SK-N-SH (cell line): ENCODE results near the gene UTY.

Source experiments
- EP300 ChIP-seq, 2 experiments: IDR thresholded peaks; 2 replicates each; pipeline versions ENCODE4 v1.4.0 to v1.6.1; 2012; ENCODE audit warnings: borderline replicate concordance in 1 of 2, low read depth in 1 of 2, low read length in 1 of 2
- POLR2AphosphoS5 ChIP-seq: IDR thresholded peaks from 2 replicates; pipeline ENCODE4 v1.6.1; 2012; ENCODE audit warnings: low read depth, low read length
- RCOR1 ChIP-seq: fragments of 150-350 bp; IDR thresholded peaks from 2 replicates; pipeline ENCODE4 v1.6.1; 2017; ENCODE audit warnings: antibody characterized with exemption, low read length
- SIN3A ChIP-seq: IDR thresholded peaks from 2 replicates; pipeline ENCODE4 v1.6.1; 2012; ENCODE audit warnings: low read depth, mild to moderate bottlenecking, low read length, moderate library complexity, borderline replicate concordance
- TF ChIP-seq, protein P1 (sequence below): fragments of 200-600 bp; sonication (generic); IDR thresholded peaks from 2 replicates; pipeline ENCODE4 v1.6.1; 2017; ENCODE audit warnings: antibody characterized with exemption, mild to moderate bottlenecking, moderate library complexity
- TF ChIP-seq, protein P2 (sequence below): IDR thresholded peaks from 2 replicates; pipeline ENCODE4 v1.4.0; 2012; ENCODE audit warnings: low read depth, borderline replicate concordance
- TF ChIP-seq, protein P3 (sequence below): IDR thresholded peaks from 2 replicates; pipeline ENCODE4 v1.4.0; 2012; ENCODE audit warnings: low read depth

DNA sequence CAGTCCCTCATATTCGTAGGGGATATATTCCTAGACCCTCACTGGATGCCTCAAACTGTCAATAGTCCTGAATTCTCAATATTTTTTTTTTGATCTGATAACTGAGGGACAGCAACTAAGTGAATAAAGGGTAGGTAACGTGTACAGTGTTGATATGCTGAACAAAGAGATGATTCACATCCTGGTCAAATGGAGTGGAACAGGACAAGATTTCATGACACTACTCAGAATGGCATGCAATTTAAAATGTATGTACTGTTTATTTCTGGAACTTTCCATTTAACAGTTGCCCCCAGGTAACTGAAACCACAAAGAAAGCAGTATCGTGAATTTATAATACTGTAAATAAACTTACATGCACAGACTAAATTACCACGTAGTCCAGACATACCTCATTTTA, 128.4 kb downstream of the UTY start:
- no peak for TF ChIP-seq SIN3A
- no peak for TF ChIP-seq POLR2AphosphoS5
- TF ChIP-seq, protein P1, sequence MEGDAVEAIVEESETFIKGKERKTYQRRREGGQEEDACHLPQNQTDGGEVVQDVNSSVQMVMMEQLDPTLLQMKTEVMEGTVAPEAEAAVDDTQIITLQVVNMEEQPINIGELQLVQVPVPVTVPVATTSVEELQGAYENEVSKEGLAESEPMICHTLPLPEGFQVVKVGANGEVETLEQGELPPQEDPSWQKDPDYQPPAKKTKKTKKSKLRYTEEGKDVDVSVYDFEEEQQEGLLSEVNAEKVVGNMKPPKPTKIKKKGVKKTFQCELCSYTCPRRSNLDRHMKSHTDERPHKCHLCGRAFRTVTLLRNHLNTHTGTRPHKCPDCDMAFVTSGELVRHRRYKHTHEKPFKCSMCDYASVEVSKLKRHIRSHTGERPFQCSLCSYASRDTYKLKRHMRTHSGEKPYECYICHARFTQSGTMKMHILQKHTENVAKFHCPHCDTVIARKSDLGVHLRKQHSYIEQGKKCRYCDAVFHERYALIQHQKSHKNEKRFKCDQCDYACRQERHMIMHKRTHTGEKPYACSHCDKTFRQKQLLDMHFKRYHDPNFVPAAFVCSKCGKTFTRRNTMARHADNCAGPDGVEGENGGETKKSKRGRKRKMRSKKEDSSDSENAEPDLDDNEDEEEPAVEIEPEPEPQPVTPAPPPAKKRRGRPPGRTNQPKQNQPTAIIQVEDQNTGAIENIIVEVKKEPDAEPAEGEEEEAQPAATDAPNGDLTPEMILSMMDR: no peak
- TF ChIP-seq, protein P2, sequence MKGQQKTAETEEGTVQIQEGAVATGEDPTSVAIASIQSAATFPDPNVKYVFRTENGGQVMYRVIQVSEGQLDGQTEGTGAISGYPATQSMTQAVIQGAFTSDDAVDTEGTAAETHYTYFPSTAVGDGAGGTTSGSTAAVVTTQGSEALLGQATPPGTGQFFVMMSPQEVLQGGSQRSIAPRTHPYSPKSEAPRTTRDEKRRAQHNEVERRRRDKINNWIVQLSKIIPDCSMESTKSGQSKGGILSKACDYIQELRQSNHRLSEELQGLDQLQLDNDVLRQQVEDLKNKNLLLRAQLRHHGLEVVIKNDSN: no peak
- TF ChIP-seq, protein P3, sequence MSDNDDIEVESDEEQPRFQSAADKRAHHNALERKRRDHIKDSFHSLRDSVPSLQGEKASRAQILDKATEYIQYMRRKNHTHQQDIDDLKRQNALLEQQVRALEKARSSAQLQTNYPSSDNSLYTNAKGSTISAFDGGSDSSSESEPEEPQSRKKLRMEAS: no peak
- no peak for TF ChIP-seq EP300 (IDR thresholded peaks at IDR 0.05; ENCODE audit: borderline replicate concordance in 1 of 2, low read depth in 1 of 2, low read length in 1 of 2)
- no peak for TF ChIP-seq RCOR1
